ENCODE data around the gene TANC2.

The TANC2 gene

GRCh38 chr17:62965686-62966425, at the start of gene TANC2:
TSS of gene TANC2 (plus strand) at chr17:62966235. CDS start at chr17:63009560, 43,325 bp downstream.
- intact Hi-C loops (cut with DNase I), result no loop called here
- peak; percentile 65 to 97 (median 83) for DNase-seq

DNA sequence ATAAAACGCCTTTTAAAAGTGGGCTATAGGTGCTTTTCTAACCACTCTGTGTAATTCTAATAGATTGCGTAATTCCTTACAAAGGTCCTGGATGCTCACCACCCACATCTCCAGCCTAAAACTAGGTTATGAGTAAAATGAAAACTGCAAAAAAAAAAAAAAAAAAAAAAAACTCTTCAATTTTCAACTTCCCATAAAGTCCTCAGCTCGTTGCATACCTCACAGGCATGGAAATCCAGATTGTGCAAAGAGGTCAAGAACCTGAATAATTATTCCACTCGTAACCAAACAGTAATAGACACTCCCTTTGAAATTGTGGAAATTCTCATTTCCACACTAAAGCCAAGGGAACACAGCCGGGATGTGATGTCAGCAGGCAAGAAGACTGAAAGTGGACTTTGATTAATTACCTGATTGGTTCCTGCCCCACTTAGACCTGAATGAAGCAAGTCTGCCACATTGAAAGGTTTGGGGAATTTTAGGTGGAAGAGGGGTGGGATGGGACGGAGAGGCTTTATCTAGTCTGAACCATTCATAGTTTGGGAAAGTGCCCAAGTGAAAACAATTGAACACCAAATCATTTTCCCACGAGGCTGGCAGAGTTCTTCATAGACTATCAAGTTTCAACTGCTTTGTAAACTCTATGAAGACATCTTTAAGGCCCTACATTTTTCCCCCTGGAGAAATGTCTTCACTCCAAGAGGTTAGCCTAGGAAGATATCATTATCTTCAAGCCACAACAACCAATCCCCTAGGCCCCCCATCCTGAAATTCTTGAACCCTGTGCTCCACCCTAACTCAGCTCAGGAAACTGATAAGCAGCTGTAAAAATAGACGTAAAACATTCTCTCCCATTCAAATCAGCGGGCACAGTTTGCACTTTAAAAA, 49.1 kb upstream of the TANC2 start:
- intact Hi-C loops (cut with DNase I), result no loop called here
- DNase-seq, result no peak

DNA sequence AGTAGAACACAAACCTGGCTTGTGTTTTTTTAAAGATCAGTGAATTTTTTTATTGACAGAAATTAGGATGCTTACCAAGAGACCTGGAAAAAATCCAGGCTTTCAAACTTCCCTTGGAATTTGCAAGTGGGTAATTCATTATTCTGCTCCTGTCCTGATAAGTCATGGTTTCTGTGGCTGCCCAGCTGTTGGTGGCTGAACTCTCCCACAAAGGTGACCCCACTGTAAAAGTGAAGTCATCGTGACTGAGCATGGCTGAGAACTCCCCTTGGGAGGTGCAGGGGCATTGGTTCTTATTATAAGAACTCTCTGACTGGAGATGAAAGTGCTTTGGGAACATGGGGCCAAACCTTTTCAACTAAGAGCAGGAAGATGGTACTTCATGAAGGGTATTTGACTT, 46.6 kb upstream of the TANC2 start:
- DNase-seq, result no peak
- intact Hi-C loops (cut with DNase I), result no loop called here

GRCh38 chr17:62920300-62920699, 45.7 kb upstream of the TANC2 start:
- DNase-seq, result no peak
- intact Hi-C loops (cut with DNase I), result no loop called here

- intact Hi-C loops (cut with DNase I), result no loop called here
- no peak for DNase-seq
Measured at GRCh38 chr17:62921817-62922216, 44.2 kb upstream of the TANC2 start.

- no peak for DNase-seq
- intact Hi-C loops (cut with DNase I), result no loop called here
Measured at GRCh38 chr17:62923258-62924150, 42.5 kb upstream of the TANC2 start.

- intact Hi-C loops (cut with DNase I), result no loop called here
- DNase-seq, result no peak
Measured at GRCh38 chr17:62925267-62925836, 40.7 kb upstream of the TANC2 start.

GRCh38 chr17:62927083-62927482, 39.0 kb upstream of the TANC2 start:
- no peak for DNase-seq
- intact Hi-C loops (cut with DNase I), result no loop called here

GRCh38 chr17:62929320-62929719, 36.7 kb upstream of the TANC2 start:
- no peak for DNase-seq
- intact Hi-C loops (cut with DNase I), result no loop called here

GRCh38 chr17:62931101-62931500, 34.9 kb upstream of the TANC2 start:
- intact Hi-C loops (cut with DNase I), result no loop called here
- no peak for DNase-seq

DNA sequence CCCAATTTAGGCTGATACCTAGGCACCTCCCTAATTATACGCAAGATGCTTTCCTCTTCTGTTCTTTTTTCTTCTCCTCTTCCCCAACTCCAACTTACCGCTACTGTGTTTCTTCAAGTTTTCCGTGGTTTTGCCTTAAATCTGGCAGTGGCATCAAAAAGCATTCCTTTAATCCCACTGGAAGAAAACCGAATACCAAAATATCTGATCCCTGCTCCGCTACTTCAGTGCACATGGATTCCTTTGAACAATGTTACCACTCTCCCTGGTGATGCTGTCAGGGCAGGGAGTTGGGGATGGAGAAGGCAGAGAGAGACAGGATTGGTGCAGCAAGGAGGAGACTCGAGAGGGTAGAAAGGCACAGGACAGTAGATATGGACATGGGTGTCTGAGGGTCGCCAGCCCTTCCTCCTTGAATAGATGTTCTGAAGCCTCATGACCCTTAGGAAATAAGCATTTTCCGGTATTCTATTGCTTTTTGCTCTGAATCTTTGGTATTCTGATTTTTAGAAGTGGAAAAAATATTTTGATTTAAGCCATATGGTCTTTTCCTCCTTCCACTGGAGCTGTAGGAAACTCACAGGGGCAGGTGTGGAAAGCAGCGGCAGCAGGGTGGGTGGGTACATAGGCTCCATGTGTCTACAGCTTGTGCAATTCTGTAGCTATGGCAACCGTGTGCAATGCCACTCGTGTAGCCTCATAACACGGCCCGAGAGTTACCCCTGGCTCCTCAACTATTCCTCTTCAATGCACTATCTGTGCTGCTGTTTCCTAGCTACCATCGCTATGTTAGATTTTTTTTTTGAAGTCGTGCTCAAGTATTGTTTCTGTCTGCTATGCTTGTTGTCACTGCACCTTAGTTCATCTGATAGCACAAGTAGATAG, 32.3 kb upstream of the TANC2 start:
- peak in 3 of 10 donors; percentile 28 to 81 (median 77) for DNase-seq
- intact Hi-C loops (cut with DNase I), result no loop called here

- no peak for DNase-seq
- intact Hi-C loops (cut with DNase I), result no loop called here
Measured at GRCh38 chr17:62935098-62935497, 30.9 kb upstream of the TANC2 start.

GRCh38 chr17:62935523-62935922, 30.5 kb upstream of the TANC2 start:
- intact Hi-C loops (cut with DNase I), result no loop called here
- no peak for DNase-seq

GRCh38 chr17:62937606-62938005, 28.4 kb upstream of the TANC2 start:
- no peak for DNase-seq
- intact Hi-C loops (cut with DNase I), result no loop called here

GRCh38 chr17:62941358-62941991, 24.6 kb upstream of the TANC2 start:
- DNase-seq, result no peak
- intact Hi-C loops (cut with DNase I), result no loop called here

DNA sequence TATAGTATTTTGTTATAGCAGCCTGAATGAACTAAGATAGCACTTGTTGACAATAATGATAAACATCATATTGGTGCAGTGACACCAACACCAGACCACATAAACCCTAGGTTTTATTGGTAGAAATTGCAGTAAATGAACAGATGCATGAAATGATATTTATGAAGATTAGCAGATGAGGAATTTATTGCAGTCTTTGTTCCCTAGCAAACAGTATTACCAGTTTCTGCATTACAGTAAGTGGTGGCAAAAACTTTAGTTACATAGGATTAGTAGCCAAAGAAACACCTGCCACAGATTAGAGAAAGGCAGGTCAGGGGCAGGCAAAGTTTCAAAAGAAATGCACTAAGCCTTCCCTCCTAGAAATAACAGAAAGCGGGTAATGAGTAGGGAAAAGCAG, 17.7 kb upstream of the TANC2 start:
- intact Hi-C loops (cut with DNase I), result no loop called here

GRCh38 chr17:62949036-62949435, 17.0 kb upstream of the TANC2 start:
- intact Hi-C loops (cut with DNase I), result no loop called here
- DNase-seq, result no peak

More for the DNA sequence above, 17.7 kb upstream of the TANC2 start:
- no peak for DNase-seq

DNA sequence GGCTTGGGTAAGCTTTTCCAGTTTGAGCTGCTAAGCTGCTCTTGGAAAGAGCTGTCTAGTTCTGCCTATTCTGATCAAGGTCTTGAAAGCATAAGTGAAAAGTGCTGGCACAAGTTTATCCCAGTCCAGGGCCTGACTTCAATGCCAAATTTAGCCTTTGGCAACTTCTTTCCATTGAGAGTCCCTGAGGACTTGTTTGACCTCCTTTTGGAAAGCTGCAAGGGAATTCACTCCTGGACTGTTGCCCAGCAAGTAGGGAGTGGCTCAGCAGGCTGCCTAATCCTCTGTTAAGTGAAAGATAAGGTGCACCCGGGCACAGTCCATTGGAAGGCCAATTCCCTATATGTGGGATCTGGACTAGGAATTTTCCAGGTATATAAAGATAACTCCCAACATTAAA, 16.0 kb upstream of the TANC2 start:
- intact Hi-C loops (cut with DNase I), result no loop called here
- no peak for DNase-seq

DNA sequence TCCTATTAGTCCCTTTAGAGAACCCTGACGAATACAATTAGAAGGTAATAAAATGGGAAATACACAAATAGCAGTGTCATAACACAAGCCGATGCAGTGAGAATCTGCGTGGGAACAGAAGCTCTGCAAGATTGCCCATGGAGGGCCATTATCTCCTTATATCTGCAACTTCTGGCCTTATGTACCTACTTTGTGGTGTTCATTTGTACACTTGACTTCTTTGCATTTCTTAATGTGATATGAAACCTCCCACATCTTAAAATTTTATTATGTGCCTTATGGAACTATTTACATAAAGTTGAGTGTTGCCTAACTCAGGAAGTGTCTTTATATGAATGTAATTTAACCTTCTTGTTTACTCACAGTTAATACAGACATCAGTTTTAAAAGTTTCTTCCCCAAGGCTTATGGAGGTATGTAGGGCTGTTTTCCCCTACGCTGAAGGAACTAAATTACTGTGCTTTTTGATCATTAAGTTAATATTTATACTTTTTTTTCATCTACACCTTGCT, 10.1 kb upstream of the TANC2 start:
- DNase-seq, result no peak
- intact Hi-C loops (cut with DNase I), result no loop called here
